ENCODE results near the gene PCNT.

PCNT gene

GRCh38 chr21:46409641-46410406, 85.9 kb downstream of the PCNT start:
- no peak for DNase-seq (ENCODE audit: low read depth in 2 of 2)
- no peak overlapping the region for H3K4me3 ChIP-seq (replicated peaks in 1 of 2; ENCODE audit: low read depth in 2 of 2, low read length in 2 of 2)
- no peak for TF ChIP-seq CTCF (IDR thresholded peaks at IDR 0.05; ENCODE audit: low read depth, low read length)

GRCh38 chr21:46410516-46410915, 86.6 kb downstream of the PCNT start:
- H3K4me3 ChIP-seq (replicated peaks in 1 of 2; ENCODE audit: low read depth in 2 of 2, low read length in 2 of 2): no peak overlapping the region
- TF ChIP-seq CTCF (IDR thresholded peaks at IDR 0.05; ENCODE audit: low read depth, low read length): no peak
- DNase-seq (ENCODE audit: low read depth in 2 of 2): no peak

- no peak overlapping the region for H3K4me3 ChIP-seq (replicated peaks in 1 of 2; ENCODE audit: low read depth in 2 of 2, low read length in 2 of 2)
- no peak for TF ChIP-seq CTCF (IDR thresholded peaks at IDR 0.05; ENCODE audit: low read depth, low read length)
- no peak for DNase-seq (ENCODE audit: low read depth in 2 of 2)
Measured at GRCh38 chr21:46411236-46411635, 87.3 kb downstream of the PCNT start.

- TF ChIP-seq CTCF (IDR thresholded peaks at IDR 0.05; ENCODE audit: low read depth, low read length): no peak
- DNase-seq (ENCODE audit: low read depth in 2 of 2): no peak
Measured at GRCh38 chr21:46411691-46412090, 87.7 kb downstream of the PCNT start.

GRCh38 chr21:46412521-46413364, 88.8 kb downstream of the PCNT start:
- H3K4me3 ChIP-seq (replicated peaks in 1 of 2; ENCODE audit: low read depth in 2 of 2, low read length in 2 of 2): no peak overlapping the region
- no peak for TF ChIP-seq CTCF (IDR thresholded peaks at IDR 0.05; ENCODE audit: low read depth, low read length)
- DNase-seq (ENCODE audit: low read depth in 2 of 2): no peak

More at GRCh38 chr21:46411691-46412090, 87.7 kb downstream of the PCNT start:
- no peak overlapping the region for H3K4me3 ChIP-seq (replicated peaks in 1 of 2; ENCODE audit: low read depth in 2 of 2, low read length in 2 of 2)

- DNase-seq (ENCODE audit: low read depth in 2 of 2): no peak
- no peak for TF ChIP-seq CTCF (IDR thresholded peaks at IDR 0.05; ENCODE audit: low read depth, low read length)
- no peak overlapping the region for H3K4me3 ChIP-seq (replicated peaks in 1 of 2; ENCODE audit: low read depth in 2 of 2, low read length in 2 of 2)
Measured at GRCh38 chr21:46413365-46413696, 89.4 kb downstream of the PCNT start.

Measured in cardiac fibroblast (primary cell).